Dedifferentiated amniotic fluid mesenchymal stem cell (primary cell): ENCODE measurements around the gene INSYN1.
"Not testable (repeated sequence)": the region's sequence is repeated elsewhere in the genome, so short reads cannot be mapped to it uniquely, and the experiment has no call there.

Source experiments
- DNase-seq: peaks from one replicate; pipeline ENCODE4 v3.0.0-alpha.2; 2016; ENCODE audit errors: extremely low spot score

The INSYN1 gene

DNA sequence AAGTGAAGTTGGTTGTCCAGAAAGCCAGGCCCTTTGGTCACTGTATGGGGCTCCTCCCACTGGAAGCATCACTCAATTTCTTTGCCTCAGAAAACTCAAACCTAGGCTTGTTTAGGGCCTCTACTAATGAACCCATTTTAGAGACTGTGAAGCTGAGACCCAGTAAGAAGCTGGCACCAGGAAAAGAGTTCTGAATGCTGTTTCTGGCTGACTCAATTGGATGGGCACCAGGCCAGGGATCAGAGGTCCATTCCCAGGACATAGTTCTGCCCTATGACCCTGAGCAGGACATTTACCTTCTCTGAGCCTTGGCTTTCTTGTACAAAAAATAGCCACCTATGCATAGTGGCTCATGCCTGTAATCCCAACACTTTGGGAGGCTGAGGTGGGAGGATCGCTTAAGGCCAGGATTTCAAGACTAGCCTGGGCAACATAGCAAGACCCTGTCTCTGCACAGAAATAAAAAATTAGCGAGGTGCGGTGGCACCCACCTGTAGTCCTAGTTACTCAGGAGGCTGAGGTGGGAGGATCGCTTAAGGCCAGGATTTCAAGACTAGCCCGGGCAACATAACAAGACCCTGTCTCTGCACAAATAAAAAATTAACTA lies 38.4 kb downstream of the INSYN1 start:
- no peak for DNase-seq

GRCh38 chr15:73712107-73712506 lies 41.0 kb downstream of the INSYN1 start:
- no peak for DNase-seq

DNA sequence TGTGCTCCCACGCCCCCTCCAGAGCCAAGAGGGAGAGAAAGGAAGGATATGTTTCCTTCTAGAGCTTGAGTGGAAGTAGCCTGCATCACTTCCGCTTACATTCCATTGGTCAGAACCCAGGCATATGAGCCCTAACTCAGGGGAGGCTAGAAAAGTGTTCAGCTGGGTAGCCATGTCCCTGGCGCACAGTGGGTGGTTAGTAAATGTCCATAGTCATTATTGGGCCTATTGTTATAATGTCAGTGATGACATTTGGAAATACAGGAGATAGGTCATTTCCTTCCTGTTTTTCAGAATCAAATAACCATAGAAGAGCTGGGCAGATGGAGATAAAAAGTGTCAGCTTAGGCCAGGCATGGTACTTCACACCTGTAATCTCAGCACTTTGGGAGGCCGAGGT lies 41.6 kb downstream of the INSYN1 start:
- DNase-seq: no peak

DNA sequence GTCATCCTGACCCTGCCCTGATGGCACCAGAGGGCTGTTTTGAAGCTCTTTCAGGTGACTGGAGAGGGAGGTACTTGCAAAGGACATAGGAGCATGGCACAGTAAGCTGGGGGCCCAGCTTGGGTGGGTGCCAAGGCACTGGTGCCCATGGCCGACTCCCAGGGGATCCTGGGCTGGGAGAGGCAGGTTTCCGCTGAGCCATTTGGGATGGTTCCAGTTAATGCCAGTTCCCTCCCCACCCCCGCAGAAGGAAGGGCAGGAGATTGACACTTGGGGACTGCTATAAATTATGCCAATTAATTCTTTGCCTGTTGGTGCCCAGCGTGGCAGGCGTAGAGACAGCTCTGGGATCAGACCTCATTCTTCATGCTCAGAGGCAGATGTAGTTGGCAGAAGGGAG lies 42.8 kb downstream of the INSYN1 start:
- no peak for DNase-seq

GRCh38 chr15:73709686-73710085 lies 43.5 kb downstream of the INSYN1 start:
- no peak for DNase-seq

GRCh38 chr15:73709241-73709640 lies 43.9 kb downstream of the INSYN1 start:
- no peak for DNase-seq

- no peak for DNase-seq
Measured at GRCh38 chr15:73708691-73709090, 44.5 kb downstream of the INSYN1 start.

GRCh38 chr15:73704869-73705645 lies 48.1 kb downstream of the INSYN1 start:
- DNase-seq: no peak

DNA sequence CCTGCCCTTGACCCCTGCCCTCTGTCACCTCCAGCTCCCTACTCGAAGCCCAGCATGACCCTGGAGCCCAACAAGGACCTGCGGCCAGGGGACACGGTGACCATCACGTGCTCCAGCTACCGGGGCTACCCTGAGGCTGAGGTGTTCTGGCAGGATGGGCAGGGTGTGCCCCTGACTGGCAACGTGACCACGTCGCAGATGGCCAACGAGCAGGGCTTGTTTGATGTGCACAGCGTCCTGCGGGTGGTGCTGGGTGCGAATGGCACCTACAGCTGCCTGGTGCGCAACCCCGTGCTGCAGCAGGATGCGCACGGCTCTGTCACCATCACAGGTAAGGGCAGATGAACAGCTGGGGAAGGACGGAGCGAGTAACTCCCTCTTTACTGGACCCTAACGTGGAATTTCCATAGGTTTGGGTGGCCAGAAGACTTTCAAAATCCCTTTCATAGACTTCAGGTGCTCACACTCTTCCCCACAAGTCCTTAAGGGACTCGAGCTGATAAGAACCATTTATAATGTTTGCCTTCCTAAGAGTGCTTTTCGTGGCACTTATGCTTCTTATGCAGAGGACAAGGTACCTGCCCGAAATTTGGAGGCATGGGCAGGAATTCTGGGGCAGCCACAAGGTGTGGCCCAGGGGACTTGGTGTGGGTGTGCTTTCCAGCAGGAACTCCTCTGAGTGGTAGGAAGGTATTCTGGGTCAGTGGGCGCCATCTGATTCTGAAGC lies 48.8 kb downstream of the INSYN1 start:
- not testable (repeated sequence) for DNase-seq

- DNase-seq: not testable (repeated sequence)
Measured at GRCh38 chr15:73703601-73704000, 49.5 kb downstream of the INSYN1 start.

GRCh38 chr15:73702311-73703239 lies 50.6 kb downstream of the INSYN1 start:
- DNase-seq: not testable (repeated sequence)

GRCh38 chr15:73700041-73700842 lies 52.9 kb downstream of the INSYN1 start:
- DNase-seq: peak; percentile 80

- DNase-seq: no peak
Measured at GRCh38 chr15:73699249-73700040, 53.7 kb downstream of the INSYN1 start.

- DNase-seq: peak; percentile 24
Measured at GRCh38 chr15:73697033-73697467, 56.1 kb downstream of the INSYN1 start.

DNA sequence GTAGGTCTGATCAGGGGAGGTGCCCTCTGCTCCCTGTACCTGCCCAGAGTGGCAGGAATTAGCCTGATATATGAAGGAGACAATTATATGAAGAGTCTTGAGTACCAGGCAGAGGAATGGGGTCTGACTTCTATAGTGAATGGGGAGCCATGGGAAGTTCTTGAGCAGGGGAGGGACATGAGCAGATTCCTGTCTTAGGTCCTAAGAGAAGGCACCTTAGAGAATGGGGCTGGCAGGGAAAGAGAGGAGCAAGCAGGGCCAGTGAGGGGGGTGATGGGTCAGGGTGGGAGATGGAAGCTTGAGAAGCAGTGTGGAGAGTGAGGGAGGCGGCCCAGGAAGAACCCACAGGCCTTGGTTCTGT lies 56.5 kb downstream of the INSYN1 start:
- DNase-seq: no peak

GRCh38 chr15:73695773-73696640 lies 57.1 kb downstream of the INSYN1 start:
- DNase-seq: no peak

- peak; percentile 32 for DNase-seq
Measured at GRCh38 chr15:73694419-73694818, 58.7 kb downstream of the INSYN1 start.

- DNase-seq: peak; percentile 52
Measured at GRCh38 chr15:73691396-73691795, 61.8 kb downstream of the INSYN1 start.

- no peak for DNase-seq
Measured at GRCh38 chr15:73688455-73688854, 64.7 kb downstream of the INSYN1 start.
